Measurements from ENCODE around the gene KRT36.

DNA sequence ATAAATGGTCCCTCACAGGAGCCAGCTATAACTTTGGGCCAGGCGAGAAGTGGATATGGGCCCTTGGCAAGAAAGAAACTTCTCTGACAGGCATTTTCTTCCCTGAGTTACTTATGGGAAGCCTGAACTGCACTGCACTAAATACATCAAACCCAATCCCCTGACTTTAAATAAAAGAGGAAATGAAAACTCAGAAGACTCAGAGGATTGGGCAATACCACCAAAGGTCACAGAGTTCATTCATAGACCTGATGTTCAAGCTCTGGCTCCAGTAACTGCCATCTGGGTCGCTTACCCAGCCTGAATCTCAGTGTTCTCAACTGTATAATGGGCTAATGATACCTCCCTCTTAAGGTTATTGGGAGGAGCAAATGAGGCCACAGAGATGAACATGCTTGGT lies 9.6 kb downstream of the KRT36 start:
- TF ChIP-seq, protein P1, sequence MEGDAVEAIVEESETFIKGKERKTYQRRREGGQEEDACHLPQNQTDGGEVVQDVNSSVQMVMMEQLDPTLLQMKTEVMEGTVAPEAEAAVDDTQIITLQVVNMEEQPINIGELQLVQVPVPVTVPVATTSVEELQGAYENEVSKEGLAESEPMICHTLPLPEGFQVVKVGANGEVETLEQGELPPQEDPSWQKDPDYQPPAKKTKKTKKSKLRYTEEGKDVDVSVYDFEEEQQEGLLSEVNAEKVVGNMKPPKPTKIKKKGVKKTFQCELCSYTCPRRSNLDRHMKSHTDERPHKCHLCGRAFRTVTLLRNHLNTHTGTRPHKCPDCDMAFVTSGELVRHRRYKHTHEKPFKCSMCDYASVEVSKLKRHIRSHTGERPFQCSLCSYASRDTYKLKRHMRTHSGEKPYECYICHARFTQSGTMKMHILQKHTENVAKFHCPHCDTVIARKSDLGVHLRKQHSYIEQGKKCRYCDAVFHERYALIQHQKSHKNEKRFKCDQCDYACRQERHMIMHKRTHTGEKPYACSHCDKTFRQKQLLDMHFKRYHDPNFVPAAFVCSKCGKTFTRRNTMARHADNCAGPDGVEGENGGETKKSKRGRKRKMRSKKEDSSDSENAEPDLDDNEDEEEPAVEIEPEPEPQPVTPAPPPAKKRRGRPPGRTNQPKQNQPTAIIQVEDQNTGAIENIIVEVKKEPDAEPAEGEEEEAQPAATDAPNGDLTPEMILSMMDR (IDR thresholded peaks at IDR 0.05), result no peak
- TF ChIP-seq EZH2 (IDR thresholded peaks at IDR 0.05; ENCODE audit: borderline replicate concordance, insufficient read depth, low read depth, low read length, poor library complexity, severe bottlenecking), result no peak
